ENCODE data around the gene SEC14L6. TPM values are rescaled to one million over a fixed set of nuclear protein-coding genes. Genes with fewer than 3 reads are reported as not detected.

Gene SEC14L6
- polyA plus RNA-seq, 3 donors: not detected

DNA sequence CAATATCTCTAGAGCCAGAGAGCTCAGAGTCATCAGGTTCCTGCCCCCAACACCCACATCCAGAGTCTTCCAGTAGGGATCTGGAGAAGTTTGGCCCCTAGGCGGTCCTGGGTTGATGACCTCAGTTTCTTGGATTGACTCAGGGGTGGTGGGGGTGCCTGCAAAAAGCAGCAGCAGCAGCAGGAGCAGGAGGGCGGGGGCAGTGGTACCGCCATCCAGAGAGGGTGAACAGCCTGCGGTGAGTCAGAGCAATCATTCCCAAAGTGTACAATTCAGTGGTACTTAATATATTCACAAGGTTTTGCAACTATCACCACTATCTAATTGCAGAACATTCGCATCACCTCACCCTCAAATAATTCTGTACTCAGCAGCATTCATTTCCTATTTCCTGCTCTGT, 64.8 kb downstream of the SEC14L6 start:
- intact Hi-C loops (cut with micrococcal nuclease): no loop called here
- Histone ChIP-seq H3K79me2 (ENCODE audit: insufficient read depth, low read length) (no peaks in the 10 kb centered on the region), H4K20me1 (ENCODE audit: insufficient read depth, low read length) (no peaks in the 10 kb centered on the region), H3K4me3 (replicated peaks in 1 of 3; ENCODE audit: low read depth in 2 of 3, low read length in 3 of 3) (no peak overlapping the region), H3K9me3 (replicated peaks in 1 of 2; ENCODE audit: control insufficient read depth in 1 of 2, insufficient read depth in 1 of 2, low read length in 2 of 2) (no peaks in the 10 kb centered on the region), H2AFZ (ENCODE audit: insufficient read depth, low read depth, low read length, poor library complexity, severe bottlenecking) (no peak overlapping the region), H3K4me1 (ENCODE audit: control insufficient read depth in 1 of 2, insufficient read depth in 2 of 2, low read length in 2 of 2) (no peaks in the 10 kb centered on the region), H3K4me2 (replicated peaks; ENCODE audit: extremely low read depth, low read length, poor library complexity, severe bottlenecking) (no peak overlapping the region), H3K9ac (ENCODE audit: insufficient read depth, low read length, poor library complexity, severe bottlenecking) (no peak overlapping the region), H3K27me3 (ENCODE audit: control insufficient read depth in 2 of 2, insufficient read depth in 2 of 2, low read length in 2 of 2) (no peaks in the 10 kb centered on the region), H3K36me3 (replicated peaks in 1 of 2; ENCODE audit: control insufficient read depth in 1 of 2, insufficient read depth in 2 of 2, low read length in 2 of 2) (no peaks in the 10 kb centered on the region), H3K27ac (ENCODE audit: low read depth in 1 of 2, low read length in 2 of 2) (no peak overlapping the region)
- H3K36me3 Mint-ChIP-seq: no peaks in the 10 kb centered on the region
- no peak for DNase-seq
- H3K27ac Mint-ChIP-seq: no peak overlapping the region
- no peak overlapping the region for H3K4me3 Mint-ChIP-seq
- TF ChIP-seq, protein P1, sequence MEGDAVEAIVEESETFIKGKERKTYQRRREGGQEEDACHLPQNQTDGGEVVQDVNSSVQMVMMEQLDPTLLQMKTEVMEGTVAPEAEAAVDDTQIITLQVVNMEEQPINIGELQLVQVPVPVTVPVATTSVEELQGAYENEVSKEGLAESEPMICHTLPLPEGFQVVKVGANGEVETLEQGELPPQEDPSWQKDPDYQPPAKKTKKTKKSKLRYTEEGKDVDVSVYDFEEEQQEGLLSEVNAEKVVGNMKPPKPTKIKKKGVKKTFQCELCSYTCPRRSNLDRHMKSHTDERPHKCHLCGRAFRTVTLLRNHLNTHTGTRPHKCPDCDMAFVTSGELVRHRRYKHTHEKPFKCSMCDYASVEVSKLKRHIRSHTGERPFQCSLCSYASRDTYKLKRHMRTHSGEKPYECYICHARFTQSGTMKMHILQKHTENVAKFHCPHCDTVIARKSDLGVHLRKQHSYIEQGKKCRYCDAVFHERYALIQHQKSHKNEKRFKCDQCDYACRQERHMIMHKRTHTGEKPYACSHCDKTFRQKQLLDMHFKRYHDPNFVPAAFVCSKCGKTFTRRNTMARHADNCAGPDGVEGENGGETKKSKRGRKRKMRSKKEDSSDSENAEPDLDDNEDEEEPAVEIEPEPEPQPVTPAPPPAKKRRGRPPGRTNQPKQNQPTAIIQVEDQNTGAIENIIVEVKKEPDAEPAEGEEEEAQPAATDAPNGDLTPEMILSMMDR (IDR thresholded peaks at IDR 0.05): no peak
- 92% methylated on average over 2 of the region's 5 CpGs for WGBS (ENCODE audit: insufficient coverage)
- H3K27me3 Mint-ChIP-seq (ENCODE audit: low read depth in 3 of 3): peaks cover 2 to 19% (median 10%) of the 10 kb centered on the region in 3 donors
- H3K9me3 Mint-ChIP-seq: no peaks in the 10 kb centered on the region
- H3K4me1 Mint-ChIP-seq: no peaks in the 10 kb centered on the region

GRCh38 chr22:30479981-30480380, 66.6 kb downstream of the SEC14L6 start:
- no peaks in the 10 kb centered on the region for H3K4me1 ChIP-seq (ENCODE audit: control insufficient read depth in 1 of 2, insufficient read depth in 2 of 2, low read length in 2 of 2)
- no peaks in the 10 kb centered on the region for H4K20me1 ChIP-seq (ENCODE audit: insufficient read depth, low read length)
- intact Hi-C loops (cut with micrococcal nuclease): loop anchor here in 1 of 2 donors (10.0 kb wide), 1 partner anchor 375 kb away; no protein-coding TSS in a partner anchor
- no peaks in the 10 kb centered on the region for H3K9me3 ChIP-seq (replicated peaks in 1 of 2; ENCODE audit: control insufficient read depth in 1 of 2, insufficient read depth in 1 of 2, low read length in 2 of 2)
- H3K27me3 Mint-ChIP-seq (ENCODE audit: low read depth in 3 of 3): peaks cover 7 to 24% (median 10%) of the 10 kb centered on the region in 3 donors
- TF ChIP-seq, protein P1 (IDR thresholded peaks at IDR 0.05): no peak
- DNase-seq: no peak
- no peak overlapping the region for H3K4me2 ChIP-seq (replicated peaks; ENCODE audit: extremely low read depth, low read length, poor library complexity, severe bottlenecking)
- no peak overlapping the region for H3K9ac ChIP-seq (ENCODE audit: insufficient read depth, low read length, poor library complexity, severe bottlenecking)
- no peaks in the 10 kb centered on the region for H3K36me3 ChIP-seq (replicated peaks in 1 of 2; ENCODE audit: control insufficient read depth in 1 of 2, insufficient read depth in 2 of 2, low read length in 2 of 2)
- no peak overlapping the region for H3K27ac ChIP-seq (ENCODE audit: low read depth in 1 of 2, low read length in 2 of 2)
- no peaks in the 10 kb centered on the region for H3K9me3 Mint-ChIP-seq
- H2AFZ ChIP-seq (ENCODE audit: insufficient read depth, low read depth, low read length, poor library complexity, severe bottlenecking): no peak overlapping the region
- H3K79me2 ChIP-seq (ENCODE audit: insufficient read depth, low read length): no peaks in the 10 kb centered on the region
- no peak overlapping the region for H3K27ac Mint-ChIP-seq
- no CpG with 5 or more reads among the region's 2 CpGs for WGBS (ENCODE audit: insufficient coverage)
- H3K4me1 Mint-ChIP-seq: no peaks in the 10 kb centered on the region
- H3K36me3 Mint-ChIP-seq: no peaks in the 10 kb centered on the region
- H3K4me3 ChIP-seq (replicated peaks in 1 of 3; ENCODE audit: low read depth in 2 of 3, low read length in 3 of 3): no peak overlapping the region
- no peak overlapping the region for H3K4me3 Mint-ChIP-seq
- H3K27me3 ChIP-seq (ENCODE audit: control insufficient read depth in 2 of 2, insufficient read depth in 2 of 2, low read length in 2 of 2): no peaks in the 10 kb centered on the region

Measured in CD14-positive monocyte (primary cell).